K562 (cell line): ENCODE measurements around the gene PINK1.

Experiments
- ESRRA ChIP-seq: fragments of 450-650 bp; IDR thresholded peaks from 2 replicates; pipeline ENCODE4 v1.6.1; 2014; ENCODE audit warnings: low read depth, mild to moderate bottlenecking, moderate library complexity, borderline replicate concordance
- HCFC1 ChIP-seq: IDR thresholded peaks from 2 replicates; pipeline ENCODE4 v1.6.1; 2012; ENCODE audit warnings: low read depth, low read length, improper control_type of control experiment
- JUN ChIP-seq, 2 experiments: sonication (generic) in 1 of 2; formaldehyde crosslinking in 1 of 2; IDR thresholded peaks; 2 replicates each; pipeline versions ENCODE4 v1.6.1 to v1.8.0; 2012 to 2022; ENCODE audit warnings: borderline replicate concordance in 2 of 2, mild to moderate bottlenecking in 2 of 2, improper control_type of control experiment in 1 of 2, low read depth in 1 of 2, low read length in 1 of 2, missing genetic modification reagents in 1 of 2
- KDM5B ChIP-seq: fragments of 200-600 bp; sonication (generic); IDR thresholded peaks from 2 replicates; pipeline ENCODE4 v1.6.1; 2012; ENCODE audit warnings: low read depth, mild to moderate bottlenecking, moderate library complexity, low read length, control low read depth, inconsistent platforms; ENCODE audit not compliant: insufficient replicate concordance
- MAFG ChIP-seq: fragments of 450-650 bp; conservative IDR thresholded peaks from 2 replicates; pipeline ENCODE4 v1.6.1; 2016; ENCODE audit warnings: missing genetic modification characterization, missing compliant biosample characterization
- NFYB ChIP-seq: IDR thresholded peaks from 2 replicates; pipeline ENCODE4 v1.6.1; 2011; ENCODE audit warnings: mild to moderate bottlenecking, moderate library complexity; ENCODE audit not compliant: insufficient read length; ENCODE audit errors: extremely low read depth
- PHB ChIP-seq: fragments of 250-450 bp; sonication (Bioruptor Pico); IDR thresholded peaks from 2 replicates; pipeline ENCODE4 v1.5.0; 2021
- POLR2AphosphoS5 ChIP-seq: IDR thresholded peaks from 2 replicates; pipeline ENCODE4 v1.6.1; 2011; ENCODE audit warnings: mild to moderate bottlenecking, low read depth, low read length, moderate library complexity; ENCODE audit not compliant: control insufficient read depth, insufficient read depth
- SIN3A ChIP-seq, 2 experiments: fragments of 150-350 bp in 1 of 2; IDR thresholded peaks; 2 replicates each; pipeline ENCODE4 v1.6.1; 2011 to 2016; ENCODE audit warnings: borderline replicate concordance in 2 of 2, low read depth in 2 of 2, low read length in 2 of 2, mild to moderate bottlenecking in 2 of 2, moderate library complexity in 2 of 2; ENCODE audit not compliant: control insufficient read depth in 1 of 2
- ZBTB8A ChIP-seq: fragments of 450-650 bp; IDR thresholded peaks from 2 replicates; pipeline ENCODE4 v1.6.1; 2018; ENCODE audit warnings: mild to moderate bottlenecking, moderate library complexity; ENCODE audit not compliant: partially characterized antibody
- ZNF707 ChIP-seq: fragments of 250-450 bp; sonication (Bioruptor Pico); conservative IDR thresholded peaks from 2 replicates; pipeline ENCODE4 v1.8.0; 2022; ENCODE audit warnings: inconsistent platforms, mild to moderate bottlenecking, moderate library complexity
- TF ChIP-seq, protein P1 (sequence below), 2 experiments: fragments of 450-650 bp; formaldehyde crosslinking in 1 of 2; IDR thresholded peaks; 2 replicates each; pipeline versions ENCODE4 v1.4.0 to v1.6.1; 2014 to 2020; ENCODE audit warnings: mild to moderate bottlenecking in 2 of 2, borderline replicate concordance in 1 of 2, low read depth in 1 of 2
- TF ChIP-seq, protein P2 (sequence below): IDR thresholded peaks from 2 replicates; pipeline ENCODE4 v1.6.1; 2011; ENCODE audit warnings: borderline replicate concordance, low read depth, mild to moderate bottlenecking, moderate library complexity, low read length; ENCODE audit not compliant: insufficient read depth, poor library complexity, severe bottlenecking
- TF ChIP-seq, protein P3 (sequence below), 3 experiments: IDR thresholded peaks in 2 of 3; conservative IDR thresholded peaks in 1 of 3; 2 replicates each; pipeline ENCODE4 v1.5.1; 2011 to 2012; ENCODE audit warnings: low read length in 3 of 3, mild to moderate bottlenecking in 3 of 3, control low read depth in 2 of 3, improper control_type of control experiment in 1 of 3, inconsistent platforms in 1 of 3, low read depth in 1 of 3, mixed read lengths in 1 of 3, moderate library complexity in 1 of 3; ENCODE audit not compliant: insufficient read depth in 2 of 3

DNA sequence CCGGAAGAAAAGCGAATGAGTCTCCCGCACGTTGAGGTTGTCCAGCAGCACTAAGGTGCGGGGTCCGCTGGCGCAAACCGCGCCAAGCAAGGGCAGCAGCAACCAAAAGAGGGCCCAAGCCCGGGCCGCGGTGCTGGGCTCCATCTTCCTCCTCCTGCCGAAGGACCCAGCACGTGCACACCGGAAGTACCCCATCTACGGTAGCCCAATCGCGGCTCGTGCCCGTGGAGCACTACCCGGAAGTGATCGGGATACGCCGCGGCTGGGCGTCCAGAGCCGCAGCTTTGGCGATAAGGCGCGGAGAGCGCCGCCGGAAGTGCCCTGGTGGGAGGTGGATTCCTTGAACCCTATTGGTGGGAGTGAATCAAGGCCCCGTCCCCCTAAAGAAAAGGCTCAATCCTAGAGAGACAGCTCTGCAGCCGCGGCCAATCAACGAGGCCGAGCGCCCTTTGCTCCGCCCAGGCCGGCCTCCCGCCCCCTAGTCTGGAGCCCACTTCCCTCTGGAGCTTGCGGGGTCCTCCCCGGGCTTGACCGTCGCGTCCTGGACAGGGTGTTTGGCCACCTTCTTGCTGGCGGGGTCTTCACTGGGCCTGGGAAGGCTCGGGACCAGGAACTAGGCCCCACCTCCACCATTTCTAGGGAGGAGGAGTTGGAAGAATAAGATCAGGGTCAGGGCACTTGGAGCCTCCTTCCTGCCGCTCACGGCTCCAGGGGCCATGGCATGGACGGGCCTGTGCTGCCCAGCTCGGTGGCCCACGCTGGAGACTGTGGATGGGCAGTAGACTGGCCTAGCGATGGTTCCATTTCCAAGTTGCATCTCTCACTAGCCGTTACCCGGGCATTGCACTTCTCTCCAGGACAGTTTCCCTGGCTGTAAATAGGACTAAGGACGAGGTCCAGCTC is 28.2 kb downstream of the PINK1 start, which contains the start of gene DDOST:
- peak; percentile 80 for TF ChIP-seq POLR2AphosphoS5
- TF ChIP-seq, protein P1, sequence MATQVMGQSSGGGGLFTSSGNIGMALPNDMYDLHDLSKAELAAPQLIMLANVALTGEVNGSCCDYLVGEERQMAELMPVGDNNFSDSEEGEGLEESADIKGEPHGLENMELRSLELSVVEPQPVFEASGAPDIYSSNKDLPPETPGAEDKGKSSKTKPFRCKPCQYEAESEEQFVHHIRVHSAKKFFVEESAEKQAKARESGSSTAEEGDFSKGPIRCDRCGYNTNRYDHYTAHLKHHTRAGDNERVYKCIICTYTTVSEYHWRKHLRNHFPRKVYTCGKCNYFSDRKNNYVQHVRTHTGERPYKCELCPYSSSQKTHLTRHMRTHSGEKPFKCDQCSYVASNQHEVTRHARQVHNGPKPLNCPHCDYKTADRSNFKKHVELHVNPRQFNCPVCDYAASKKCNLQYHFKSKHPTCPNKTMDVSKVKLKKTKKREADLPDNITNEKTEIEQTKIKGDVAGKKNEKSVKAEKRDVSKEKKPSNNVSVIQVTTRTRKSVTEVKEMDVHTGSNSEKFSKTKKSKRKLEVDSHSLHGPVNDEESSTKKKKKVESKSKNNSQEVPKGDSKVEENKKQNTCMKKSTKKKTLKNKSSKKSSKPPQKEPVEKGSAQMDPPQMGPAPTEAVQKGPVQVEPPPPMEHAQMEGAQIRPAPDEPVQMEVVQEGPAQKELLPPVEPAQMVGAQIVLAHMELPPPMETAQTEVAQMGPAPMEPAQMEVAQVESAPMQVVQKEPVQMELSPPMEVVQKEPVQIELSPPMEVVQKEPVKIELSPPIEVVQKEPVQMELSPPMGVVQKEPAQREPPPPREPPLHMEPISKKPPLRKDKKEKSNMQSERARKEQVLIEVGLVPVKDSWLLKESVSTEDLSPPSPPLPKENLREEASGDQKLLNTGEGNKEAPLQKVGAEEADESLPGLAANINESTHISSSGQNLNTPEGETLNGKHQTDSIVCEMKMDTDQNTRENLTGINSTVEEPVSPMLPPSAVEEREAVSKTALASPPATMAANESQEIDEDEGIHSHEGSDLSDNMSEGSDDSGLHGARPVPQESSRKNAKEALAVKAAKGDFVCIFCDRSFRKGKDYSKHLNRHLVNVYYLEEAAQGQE (IDR thresholded peaks at IDR 0.05; ENCODE audit: borderline replicate concordance) = no peak
- TF ChIP-seq, protein P1 (CRISPR knock-in tag; IDR thresholded peaks at IDR 0.05; ENCODE audit: low read depth) = no peak
- TF ChIP-seq ZBTB8A = no peak
- peak; percentile 60 for TF ChIP-seq KDM5B
- TF ChIP-seq, protein P2, sequence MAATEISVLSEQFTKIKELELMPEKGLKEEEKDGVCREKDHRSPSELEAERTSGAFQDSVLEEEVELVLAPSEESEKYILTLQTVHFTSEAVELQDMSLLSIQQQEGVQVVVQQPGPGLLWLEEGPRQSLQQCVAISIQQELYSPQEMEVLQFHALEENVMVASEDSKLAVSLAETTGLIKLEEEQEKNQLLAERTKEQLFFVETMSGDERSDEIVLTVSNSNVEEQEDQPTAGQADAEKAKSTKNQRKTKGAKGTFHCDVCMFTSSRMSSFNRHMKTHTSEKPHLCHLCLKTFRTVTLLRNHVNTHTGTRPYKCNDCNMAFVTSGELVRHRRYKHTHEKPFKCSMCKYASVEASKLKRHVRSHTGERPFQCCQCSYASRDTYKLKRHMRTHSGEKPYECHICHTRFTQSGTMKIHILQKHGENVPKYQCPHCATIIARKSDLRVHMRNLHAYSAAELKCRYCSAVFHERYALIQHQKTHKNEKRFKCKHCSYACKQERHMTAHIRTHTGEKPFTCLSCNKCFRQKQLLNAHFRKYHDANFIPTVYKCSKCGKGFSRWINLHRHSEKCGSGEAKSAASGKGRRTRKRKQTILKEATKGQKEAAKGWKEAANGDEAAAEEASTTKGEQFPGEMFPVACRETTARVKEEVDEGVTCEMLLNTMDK = peak; percentile 97
- no peak; the same call in 1 of the 2 replicates for TF ChIP-seq JUN (IDR thresholded peaks at IDR 0.05; ENCODE audit: borderline replicate concordance, low read depth, low read length)
- peak; percentile 74; the same call in 1 of the 2 replicates for TF ChIP-seq JUN (CRISPR knock-in tag; IDR thresholded peaks at IDR 0.05; ENCODE audit: borderline replicate concordance)
- TF ChIP-seq ZNF707 (CRISPR knock-in tag) = no peak
- TF ChIP-seq, protein P3, sequence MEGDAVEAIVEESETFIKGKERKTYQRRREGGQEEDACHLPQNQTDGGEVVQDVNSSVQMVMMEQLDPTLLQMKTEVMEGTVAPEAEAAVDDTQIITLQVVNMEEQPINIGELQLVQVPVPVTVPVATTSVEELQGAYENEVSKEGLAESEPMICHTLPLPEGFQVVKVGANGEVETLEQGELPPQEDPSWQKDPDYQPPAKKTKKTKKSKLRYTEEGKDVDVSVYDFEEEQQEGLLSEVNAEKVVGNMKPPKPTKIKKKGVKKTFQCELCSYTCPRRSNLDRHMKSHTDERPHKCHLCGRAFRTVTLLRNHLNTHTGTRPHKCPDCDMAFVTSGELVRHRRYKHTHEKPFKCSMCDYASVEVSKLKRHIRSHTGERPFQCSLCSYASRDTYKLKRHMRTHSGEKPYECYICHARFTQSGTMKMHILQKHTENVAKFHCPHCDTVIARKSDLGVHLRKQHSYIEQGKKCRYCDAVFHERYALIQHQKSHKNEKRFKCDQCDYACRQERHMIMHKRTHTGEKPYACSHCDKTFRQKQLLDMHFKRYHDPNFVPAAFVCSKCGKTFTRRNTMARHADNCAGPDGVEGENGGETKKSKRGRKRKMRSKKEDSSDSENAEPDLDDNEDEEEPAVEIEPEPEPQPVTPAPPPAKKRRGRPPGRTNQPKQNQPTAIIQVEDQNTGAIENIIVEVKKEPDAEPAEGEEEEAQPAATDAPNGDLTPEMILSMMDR (IDR thresholded peaks at IDR 0.05 in 2 of 3, conservative IDR thresholded peaks at IDR 0.05 in 1 of 3; ENCODE audit: insufficient read depth in 2 of 3, low read depth in 1 of 3, low read length in 3 of 3) = peak; percentile 67 to 77 (median 69)
- no peak for TF ChIP-seq PHB (CRISPR knock-in tag)
- TF ChIP-seq NFYB = peak; percentile 95
- TF ChIP-seq MAFG (tag) = no peak
- TF ChIP-seq HCFC1 = peak; percentile 81
- TF ChIP-seq SIN3A (IDR thresholded peaks at IDR 0.05; ENCODE audit: borderline replicate concordance in 2 of 2, control insufficient read depth in 1 of 2, low read depth in 2 of 2, low read length in 2 of 2) = peak; percentile 89 to 91; a peak in 3 of 4 replicates
- TF ChIP-seq ESRRA = peak; percentile 66
